DOHH2 (cell line): ENCODE results near the gene INSIG1.

Source experiments
- H3F3A ChIP-seq: fragments of 200-600 bp; sonication (generic), shearing (Covaris generic); 2 replicates; pipeline ENCODE4 v1.6.0; 2016; ENCODE audit warnings: antibody characterized with exemption, mild to moderate bottlenecking; ENCODE audit not compliant: control insufficient read depth, insufficient read depth
- H3K27ac ChIP-seq: fragments of 200-600 bp; sonication (generic); 2 replicates; pipeline ENCODE4 v1.5.1; 2014; ENCODE audit warnings: low read depth, mild to moderate bottlenecking, low read length, moderate library complexity
- H3K27me3 ChIP-seq: fragments of 200-600 bp; sonication (generic); 2 replicates; pipeline ENCODE4 v1.6.1; 2014; ENCODE audit warnings: mild to moderate bottlenecking, low read length, mixed read lengths; ENCODE audit not compliant: control insufficient read depth
- H3K36me3 ChIP-seq: fragments of 200-600 bp; sonication (generic); 2 replicates; pipeline ENCODE4 v1.6.1; 2014; ENCODE audit warnings: mild to moderate bottlenecking, low read length, moderate library complexity, mixed read lengths; ENCODE audit not compliant: control insufficient read depth
- H3K4me1 ChIP-seq: fragments of 200-600 bp; sonication (generic); 2 replicates; pipeline ENCODE4 v1.6.1; 2014; ENCODE audit warnings: mild to moderate bottlenecking, low read length, mixed read lengths; ENCODE audit not compliant: control insufficient read depth
- H3K4me2 ChIP-seq: fragments of 200-600 bp; sonication (generic); 2 replicates; pipeline ENCODE4 v1.6.0; 2014; ENCODE audit warnings: mild to moderate bottlenecking, low read length, moderate library complexity
- H3K4me3 ChIP-seq: fragments of 200-600 bp; sonication (generic); 2 replicates; pipeline ENCODE4 v1.5.1; 2014; ENCODE audit warnings: mild to moderate bottlenecking, low read length, mixed read lengths
- H3K79me2 ChIP-seq: fragments of 200-600 bp; sonication (generic); 2 replicates; pipeline ENCODE4 v1.6.1; 2014; ENCODE audit warnings: mild to moderate bottlenecking, low read length, mixed read lengths; ENCODE audit not compliant: control insufficient read depth
- H3K9me2 ChIP-seq: fragments of 200-600 bp; sonication (generic); replicated peaks from 2 replicates; pipeline ENCODE4 v1.6.1; 2014; ENCODE audit warnings: mild to moderate bottlenecking, low read length, mixed read lengths; ENCODE audit not compliant: control insufficient read depth
- H3K9me3 ChIP-seq: fragments of 200-600 bp; sonication (generic); 2 replicates; pipeline ENCODE4 v1.6.1; 2014; ENCODE audit warnings: antibody characterized with exemption, low read length, mixed read lengths; ENCODE audit not compliant: control insufficient read depth, insufficient read depth
- H4K20me1 ChIP-seq: fragments of 200-600 bp; sonication (generic); 2 replicates; pipeline ENCODE4 v1.6.0; 2014; ENCODE audit warnings: low read depth, mild to moderate bottlenecking, antibody characterized with exemption, low read length, moderate library complexity; ENCODE audit not compliant: control insufficient read depth, insufficient read depth
- CTCF ChIP-seq: fragments of 200-600 bp; sonication (generic); IDR thresholded peaks from one replicate; pipeline ENCODE4 v1.5.1; 2014; ENCODE audit warnings: antibody characterized with exemption, mild to moderate bottlenecking, low read depth, low read length; ENCODE audit not compliant: poor library complexity, severe bottlenecking
- EZH2phosphoT487 ChIP-seq: fragments of 200-600 bp; sonication (generic); IDR thresholded peaks from 2 replicates; pipeline ENCODE4 v1.6.1; 2017; ENCODE audit warnings: borderline replicate concordance, mild to moderate bottlenecking, antibody characterized with exemption, low read length, moderate library complexity, mixed read lengths

Gene INSIG1

GRCh38 chr7:155280446-155281397, 17.0 kb upstream of the INSIG1 start:
- Histone ChIP-seq H3K9me2 (no peaks in the 10 kb centered on the region), H3K9me3 (no peaks in the 10 kb centered on the region), H3F3A (no peaks in the 10 kb centered on the region), H3K27ac (no peak overlapping the region), H3K36me3 (no peaks in the 10 kb centered on the region), H3K79me2 (no peaks in the 10 kb centered on the region), H3K4me2 (no peak overlapping the region), H3K4me1 (peaks cover 41% of the 10 kb centered on the region), H3K27me3 (peaks cover 49% of the 10 kb centered on the region), H3K4me3 (no peak overlapping the region), H4K20me1 (no peaks in the 10 kb centered on the region)
- TF ChIP-seq CTCF (no peak), EZH2phosphoT487 (no peak)

GRCh38 chr7:155281398-155281969, 16.2 kb upstream of the INSIG1 start:
- Histone ChIP-seq H4K20me1 (no peaks in the 10 kb centered on the region), H3K27me3 (peaks cover 42% of the 10 kb centered on the region), H3K4me1 (peaks cover 49% of the 10 kb centered on the region), H3K36me3 (no peaks in the 10 kb centered on the region), H3K4me3 (no peak overlapping the region), H3K9me2 (no peaks in the 10 kb centered on the region), H3K9me3 (no peaks in the 10 kb centered on the region), H3K27ac (no peak overlapping the region), H3K4me2 (no peak overlapping the region), H3F3A (no peaks in the 10 kb centered on the region), H3K79me2 (no peaks in the 10 kb centered on the region)
- TF ChIP-seq EZH2phosphoT487 (no peak), CTCF (no peak)

GRCh38 chr7:155282671-155283070, 15.0 kb upstream of the INSIG1 start:
- H3K36me3 ChIP-seq, result no peaks in the 10 kb centered on the region
- no peaks in the 10 kb centered on the region for H4K20me1 ChIP-seq
- H3K4me1 ChIP-seq, result peaks cover 60% of the 10 kb centered on the region
- no peaks in the 10 kb centered on the region for H3K79me2 ChIP-seq
- H3K4me2 ChIP-seq, result peak overlapping the region; percentile 60
- H3K9me3 ChIP-seq, result no peaks in the 10 kb centered on the region
- peak overlapping the region; percentile 39 for H3K4me3 ChIP-seq
- H3K9me2 ChIP-seq, result no peaks in the 10 kb centered on the region
- H3K27ac ChIP-seq, result no peak overlapping the region
- no peak for TF ChIP-seq EZH2phosphoT487
- TF ChIP-seq CTCF, result no peak
- no peaks in the 10 kb centered on the region for H3F3A ChIP-seq
- H3K27me3 ChIP-seq, result peaks cover 35% of the 10 kb centered on the region
